Neural cell (in vitro differentiated cells): Measurements from ENCODE around the gene PODN. TPM values are rescaled to one million over a fixed set of nuclear protein-coding genes. Genes with fewer than 3 reads are reported as not detected.

ENCODE experiments used
- H2AFZ ChIP-seq: fragments of 200-600, 300-800 bp; sonication (generic), shearing (Covaris generic); 2 replicates; pipeline ENCODE4 v1.6.0; 2014; ENCODE audit warnings: low read depth, mild to moderate bottlenecking, antibody characterized with exemption, low read length, moderate library complexity
- H3F3A ChIP-seq: fragments of 200-600 bp; shearing (Covaris generic); 2 replicates; pipeline ENCODE4 v1.6.1; 2016; ENCODE audit warnings: mild to moderate bottlenecking, moderate library complexity, mixed read lengths, antibody characterized with exemption, low read length; ENCODE audit not compliant: insufficient read depth, poor library complexity, severe bottlenecking
- H3K27ac ChIP-seq: fragments of 200-600, 300-800 bp; sonication (generic), shearing (Covaris generic); 2 replicates; pipeline ENCODE4 v1.5.1; 2014; ENCODE audit warnings: mild to moderate bottlenecking, low read length, moderate library complexity
- H3K27me3 ChIP-seq: fragments of 300-800, 200-600 bp; sonication (generic), shearing (Covaris generic); 2 replicates; pipeline ENCODE4 v1.6.0; 2014; ENCODE audit warnings: mild to moderate bottlenecking, low read depth, low read length, moderate library complexity; ENCODE audit not compliant: insufficient read depth
- H3K36me3 ChIP-seq: fragments of 300-800, 200-600 bp; sonication (generic), shearing (Covaris generic); 2 replicates; pipeline ENCODE4 v1.5.1; 2014; ENCODE audit warnings: mild to moderate bottlenecking, antibody characterized with exemption, low read length, moderate library complexity; ENCODE audit not compliant: insufficient read depth
- H3K4me2 ChIP-seq: fragments of 300-800, 200-600 bp; sonication (generic), shearing (Covaris generic); 2 replicates; pipeline ENCODE4 v1.6.0; 2014; ENCODE audit warnings: mild to moderate bottlenecking, low read length
- H3K4me3 ChIP-seq: fragments of 300-800, 200-600 bp; sonication (generic), shearing (Covaris generic); 2 replicates; pipeline ENCODE4 v1.5.1; 2014; ENCODE audit warnings: mild to moderate bottlenecking, low read length, moderate library complexity
- H3K79me2 ChIP-seq: fragments of 200-600 bp; shearing (Covaris generic); replicated peaks from 2 replicates; pipeline ENCODE4 v1.6.0; 2014; ENCODE audit warnings: mild to moderate bottlenecking, low read length, moderate library complexity; ENCODE audit not compliant: insufficient read depth
- H3K9ac ChIP-seq: fragments of 300-800, 200-600 bp; sonication (generic), shearing (Covaris generic); 2 replicates; pipeline ENCODE4 v1.6.1; 2016; ENCODE audit warnings: mild to moderate bottlenecking, low read length, mixed read lengths
- H3K9me2 ChIP-seq: fragments of 200-600 bp; shearing (Covaris generic); 2 replicates; pipeline ENCODE4 v1.6.1; 2016; ENCODE audit warnings: mild to moderate bottlenecking, low read length, mixed read lengths; ENCODE audit not compliant: insufficient read depth
- H3K9me3 ChIP-seq: fragments of 200-600, 300-800 bp; sonication (generic), shearing (Covaris generic); 2 replicates; pipeline ENCODE4 v1.6.1; 2016; ENCODE audit warnings: mild to moderate bottlenecking, mixed run types, low read length, moderate library complexity, mixed read lengths
- H4K20me1 ChIP-seq: fragments of 200-600 bp; shearing (Covaris generic); 2 replicates; pipeline ENCODE4 v1.6.1; 2016; ENCODE audit warnings: mild to moderate bottlenecking, mixed run types; ENCODE audit not compliant: insufficient read depth
- CTCF ChIP-seq: fragments of 450-650 bp; IDR thresholded peaks from 2 replicates; pipeline ENCODE4 v1.5.1; 2014; ENCODE audit warnings: antibody characterized with exemption, mild to moderate bottlenecking, moderate library complexity; ENCODE audit not compliant: poor library complexity, severe bottlenecking
- EP300 ChIP-seq: fragments of 450-650 bp; conservative IDR thresholded peaks from 2 replicates; pipeline ENCODE4 v1.6.1; 2014; ENCODE audit warnings: antibody characterized with exemption, mild to moderate bottlenecking, moderate library complexity; ENCODE audit not compliant: poor library complexity, severe bottlenecking
- EZH2 ChIP-seq: fragments of 200-600, 300-800 bp; shearing (Covaris generic), sonication (generic); IDR thresholded peaks from 2 replicates; pipeline ENCODE4 v1.6.1; 2014; ENCODE audit warnings: antibody characterized with exemption, low read length, borderline replicate concordance, mild to moderate bottlenecking; ENCODE audit not compliant: insufficient read depth, poor library complexity, severe bottlenecking
- MXI1 ChIP-seq: fragments of 450-650 bp; conservative IDR thresholded peaks from 2 replicates; pipeline ENCODE4 v1.6.1; 2014; ENCODE audit warnings: antibody characterized with exemption, mild to moderate bottlenecking; ENCODE audit not compliant: poor library complexity, severe bottlenecking
- POLR2AphosphoS5 ChIP-seq: IDR thresholded peaks from 2 replicates; pipeline ENCODE4 v1.6.1; 2012
- RAD21 ChIP-seq: fragments of 450-650 bp; conservative IDR thresholded peaks from 2 replicates; pipeline ENCODE4 v1.6.1; 2014; ENCODE audit warnings: antibody characterized with exemption, mild to moderate bottlenecking, moderate library complexity
- REST ChIP-seq: IDR thresholded peaks from 2 replicates; pipeline ENCODE4 v1.6.1; 2012; ENCODE audit warnings: borderline replicate concordance
- SMC3 ChIP-seq: fragments of 450-650 bp; conservative IDR thresholded peaks from 2 replicates; pipeline ENCODE4 v1.6.1; 2014; ENCODE audit warnings: antibody characterized with exemption, mild to moderate bottlenecking, moderate library complexity; ENCODE audit not compliant: poor library complexity
- TAF1 ChIP-seq: IDR thresholded peaks from 2 replicates; pipeline ENCODE4 v1.6.1; 2012; ENCODE audit warnings: low read depth
- polyA plus RNA-seq: library from polyadenylated mRNA; depleted of rRNA; stranded (reverse); fragments of >200 nt; gene quantifications from 2 replicates; pipeline ENCODE4 v1.2.3, GENCODE V29; 2014

Gene PODN
- polyA plus RNA-seq, 1 donor from 2014 or later = 0.07 TPM

- TF ChIP-seq SMC3 (no peak), CTCF (no peak), EZH2 (no peak), EP300 (no peak), POLR2AphosphoS5 (no peak), REST (no peak)
- Histone ChIP-seq H3K4me3 (no peak overlapping the region), H3K9ac (no peak overlapping the region)
These were observed 17.1 kb upstream of the PODN start for GRCh38 chr1:53044926-53045325.

GRCh38 chr1:53046930-53047329 lies 15.1 kb upstream of the PODN start:
- Histone ChIP-seq H3K9me2 (no peaks in the 10 kb centered on the region), H3K9me3 (no peaks in the 10 kb centered on the region), H3K79me2 (no peaks in the 10 kb centered on the region), H4K20me1 (no peaks in the 10 kb centered on the region), H3K9ac (no peak overlapping the region), H3K36me3 (no peaks in the 10 kb centered on the region), H3K4me3 (peak overlapping the region; percentile 27), H3K27me3 (no peaks in the 10 kb centered on the region), H2AFZ (no peak overlapping the region), H3K27ac (peak overlapping the region; percentile 45), H3F3A (no peaks in the 10 kb centered on the region), H3K4me2 (no peak overlapping the region)
- TF ChIP-seq TAF1 (no peak), RAD21 (no peak), EZH2 (no peak), EP300 (peak; percentile 39), SMC3 (no peak), POLR2AphosphoS5 (peak; percentile 53), CTCF (no peak), MXI1 (no peak), REST (no peak)

More at GRCh38 chr1:53044926-53045325, 17.1 kb upstream of the PODN start:
- Histone ChIP-seq H3F3A (no peaks in the 10 kb centered on the region), H4K20me1 (no peaks in the 10 kb centered on the region), H2AFZ (no peak overlapping the region), H3K36me3 (no peaks in the 10 kb centered on the region), H3K27me3 (no peaks in the 10 kb centered on the region), H3K4me2 (no peak overlapping the region), H3K79me2 (no peaks in the 10 kb centered on the region), H3K9me3 (no peaks in the 10 kb centered on the region), H3K9me2 (no peaks in the 10 kb centered on the region), H3K27ac (no peak overlapping the region)
